Epithelial cell of esophagus (primary cell): Measurements from ENCODE around the gene NKAPD1.

Source experiments
- DNase-seq: peaks from one replicate; pipeline ENCODE4 v3.0.0; 2010; ENCODE audit warnings: low read depth
- H3K4me3 ChIP-seq: 2 replicates; pipeline ENCODE4 v1.5.1; 2011; ENCODE audit warnings: mild to moderate bottlenecking, low read length, control low read depth
- CTCF ChIP-seq: IDR thresholded peaks from 2 replicates; pipeline ENCODE4 v1.5.1; 2011; ENCODE audit warnings: low read depth, mild to moderate bottlenecking, low read length, control low read depth, inconsistent platforms; ENCODE audit not compliant: insufficient read depth; ENCODE audit errors: missing control alignments

Gene NKAPD1

GRCh38 chr11:112127056-112127455, 53.0 kb downstream of the NKAPD1 start:
- no peak for DNase-seq
- TF ChIP-seq CTCF: no peak
- no peak overlapping the region for H3K4me3 ChIP-seq

GRCh38 chr11:112128483-112129121, 54.5 kb downstream of the NKAPD1 start:
- DNase-seq: peak; percentile 87
- no peak for TF ChIP-seq CTCF
- no peak overlapping the region for H3K4me3 ChIP-seq

- no peak for TF ChIP-seq CTCF
Measured at GRCh38 chr11:112129656-112130055, 55.6 kb downstream of the NKAPD1 start.

GRCh38 chr11:112132737-112133136, 58.6 kb downstream of the NKAPD1 start:
- DNase-seq: no peak

More at GRCh38 chr11:112129656-112130055, 55.6 kb downstream of the NKAPD1 start:
- H3K4me3 ChIP-seq: no peak overlapping the region
- no peak for DNase-seq

GRCh38 chr11:112134473-112134872, 60.4 kb downstream of the NKAPD1 start:
- no peak for TF ChIP-seq CTCF
- DNase-seq: no peak
- H3K4me3 ChIP-seq: no peak overlapping the region

More at GRCh38 chr11:112132737-112133136, 58.6 kb downstream of the NKAPD1 start:
- H3K4me3 ChIP-seq: no peak overlapping the region
- no peak for TF ChIP-seq CTCF
